ENCODE data around the gene USP1. TPM values are rescaled to one million over a fixed set of nuclear protein-coding genes. Genes with fewer than 3 reads are reported as not detected.

USP1 gene
- total RNA-seq, 1 experiment from 2014 or later = 47.2 TPM

- intact Hi-C loops (cut with micrococcal nuclease) = no loop called here
- ChIA-PET CTCF (interaction anchor here (0.6 kb wide), 1 partner anchor 267 kb away, joined by 3 read pairs; no protein-coding TSS in a partner anchor), POLR2A (no interaction called here)
- BruUV-seq (replicated peaks) = no TSS peak
- H3K4me1 Mint-ChIP-seq (ENCODE audit: insufficient read depth, unreplicated experiment) = no peaks in the 10 kb centered on the region
- H3K9me3 Mint-ChIP-seq (ENCODE audit: unreplicated experiment) = no peaks in the 10 kb centered on the region
- peaks cover 65% of the 10 kb centered on the region for H3K36me3 Mint-ChIP-seq (ENCODE audit: insufficient read depth, unreplicated experiment)
- no peak for DNase-seq (ENCODE audit: unreplicated experiment)
- no peaks in the 10 kb centered on the region for H3K27me3 Mint-ChIP-seq (ENCODE audit: insufficient read depth, unreplicated experiment)
- TF ChIP-seq CTCF (IDR thresholded peaks at IDR 0.05; ENCODE audit: unreplicated experiment) = no peak
- no peak overlapping the region for H3K27ac Mint-ChIP-seq (ENCODE audit: low read depth, unreplicated experiment)
- H3K4me3 Mint-ChIP-seq (ENCODE audit: unreplicated experiment) = no peak overlapping the region
Observed at GRCh38 chr1:62452951-62453350, 16.1 kb downstream of the USP1 start.

- BruUV-seq (replicated peaks) = no TSS peak
- CTCF ChIA-PET = interaction anchor here (0.5 to 0.6 kb wide), 2 partner anchors 264 kb away, joined by 3 to 5 read pairs; no protein-coding TSS in a partner anchor
- H3K27ac Mint-ChIP-seq (ENCODE audit: low read depth, unreplicated experiment) = no peak overlapping the region
- no peaks in the 10 kb centered on the region for H3K27me3 Mint-ChIP-seq (ENCODE audit: insufficient read depth, unreplicated experiment)
- no peaks in the 10 kb centered on the region for H3K4me1 Mint-ChIP-seq (ENCODE audit: insufficient read depth, unreplicated experiment)
- peaks cover 28% of the 10 kb centered on the region for H3K36me3 Mint-ChIP-seq (ENCODE audit: insufficient read depth, unreplicated experiment)
- no peaks in the 10 kb centered on the region for H3K9me3 Mint-ChIP-seq (ENCODE audit: unreplicated experiment)
- intact Hi-C loops (cut with micrococcal nuclease) = no loop called here
- TF ChIP-seq CTCF (IDR thresholded peaks at IDR 0.05; ENCODE audit: unreplicated experiment) = no peak
- POLR2A ChIA-PET = interaction anchor here (0.8 kb wide), 1 partner anchor 13 kb away, joined by 3 read pairs; no protein-coding TSS in a partner anchor
- H3K4me3 Mint-ChIP-seq (ENCODE audit: unreplicated experiment) = no peak overlapping the region
- no peak for DNase-seq (ENCODE audit: unreplicated experiment)
Observed at GRCh38 chr1:62457955-62458354, 21.1 kb downstream of the USP1 start.

GRCh38 chr1:62462370-62462769 lies 25.5 kb downstream of the USP1 start:
- peaks cover 28% of the 10 kb centered on the region for H3K36me3 Mint-ChIP-seq (ENCODE audit: insufficient read depth, unreplicated experiment)
- intact Hi-C loops (cut with micrococcal nuclease) = no loop called here
- H3K9me3 Mint-ChIP-seq (ENCODE audit: unreplicated experiment) = no peaks in the 10 kb centered on the region
- no peak for TF ChIP-seq CTCF (IDR thresholded peaks at IDR 0.05; ENCODE audit: unreplicated experiment)
- no peaks in the 10 kb centered on the region for H3K4me1 Mint-ChIP-seq (ENCODE audit: insufficient read depth, unreplicated experiment)
- CTCF ChIA-PET = interaction anchor here (0.6 kb wide), 1 partner anchor 310 kb away, joined by 3 read pairs; no protein-coding TSS in a partner anchor
- POLR2A ChIA-PET = no interaction called here
- DNase-seq (ENCODE audit: unreplicated experiment) = no peak
- H3K4me3 Mint-ChIP-seq (ENCODE audit: unreplicated experiment) = no peak overlapping the region
- BruUV-seq (replicated peaks) = no TSS peak
- H3K27ac Mint-ChIP-seq (ENCODE audit: low read depth, unreplicated experiment) = no peak overlapping the region
- no peaks in the 10 kb centered on the region for H3K27me3 Mint-ChIP-seq (ENCODE audit: insufficient read depth, unreplicated experiment)

- Mint-ChIP-seq H3K27me3 (ENCODE audit: insufficient read depth, unreplicated experiment) (no peaks in the 10 kb centered on the region), H3K4me3 (ENCODE audit: unreplicated experiment) (no peak overlapping the region), H3K4me1 (ENCODE audit: insufficient read depth, unreplicated experiment) (no peaks in the 10 kb centered on the region), H3K27ac (ENCODE audit: low read depth, unreplicated experiment) (no peak overlapping the region), H3K9me3 (ENCODE audit: unreplicated experiment) (peaks cover 9% of the 10 kb centered on the region), H3K36me3 (ENCODE audit: insufficient read depth, unreplicated experiment) (peaks cover 46% of the 10 kb centered on the region)
- no peak for DNase-seq (ENCODE audit: unreplicated experiment)
- CTCF ChIA-PET = interaction anchor here (0.6 kb wide), 2 partner anchors 396 to 579 kb away, joined by 3 read pairs; no protein-coding TSS in a partner anchor
- intact Hi-C loops (cut with micrococcal nuclease) = no loop called here
- BruUV-seq (replicated peaks) = no TSS peak
- TF ChIP-seq CTCF (IDR thresholded peaks at IDR 0.05; ENCODE audit: unreplicated experiment) = no peak
- POLR2A ChIA-PET = interaction anchor here (1.5 kb wide), 1 partner anchor 30 kb away, joined by 5 read pairs; the partner anchor contains the start of gene USP1
Observed at GRCh38 chr1:62467092-62467491, 30.2 kb downstream of the USP1 start.
